Hepatocyte (in vitro differentiated cells): ENCODE data around the gene ASB8. TPM values are rescaled to one million over a fixed set of nuclear protein-coding genes. Genes with fewer than 3 reads are reported as not detected.

Source experiments
- DNase-seq: peaks from one replicate; pipeline ENCODE4 v3.0.0-alpha.2; 2016; ENCODE audit warnings: low spot score
- H2AFZ ChIP-seq: fragments of 200-600 bp; sonication (generic); 2 replicates; pipeline ENCODE4 v1.6.0; 2016; ENCODE audit warnings: antibody characterized with exemption, mild to moderate bottlenecking
- H3K27ac ChIP-seq: fragments of 200-600 bp; sonication (generic); 2 replicates; pipeline ENCODE4 v1.5.1; 2016; ENCODE audit warnings: mild to moderate bottlenecking
- H3K27me3 ChIP-seq: fragments of 200-600 bp; sonication (generic); 2 replicates; pipeline ENCODE4 v1.6.1; 2016
- H3K36me3 ChIP-seq: fragments of 200-600 bp; sonication (generic); replicated peaks from 2 replicates; pipeline ENCODE4 v1.5.1; 2016; ENCODE audit warnings: low read depth; ENCODE audit not compliant: insufficient read depth
- H3K4me1 ChIP-seq: fragments of 200-600 bp; sonication (generic); 2 replicates; pipeline ENCODE4 v1.5.1; 2016; ENCODE audit warnings: mild to moderate bottlenecking, moderate library complexity; ENCODE audit not compliant: insufficient read depth
- H3K4me2 ChIP-seq: fragments of 200-600 bp; sonication (generic); 2 replicates; pipeline ENCODE4 v1.6.0; 2016
- H3K4me3 ChIP-seq: fragments of 200-600 bp; sonication (generic); 2 replicates; pipeline ENCODE4 v1.5.1; 2016; ENCODE audit warnings: mild to moderate bottlenecking
- H3K79me2 ChIP-seq: fragments of 200-600 bp; sonication (generic); 2 replicates; pipeline ENCODE4 v1.6.0; 2017; ENCODE audit warnings: mild to moderate bottlenecking
- H3K9me2 ChIP-seq: fragments of 200-600 bp; sonication (generic); replicated peaks from 2 replicates; pipeline ENCODE4 v1.6.0; 2017; ENCODE audit warnings: mild to moderate bottlenecking; ENCODE audit not compliant: insufficient read depth
- H3K9me3 ChIP-seq: fragments of 200-600 bp; sonication (generic); 2 replicates; pipeline ENCODE4 v1.5.1; 2016; ENCODE audit warnings: low read depth, mild to moderate bottlenecking
- H4K20me1 ChIP-seq: fragments of 200-600 bp; sonication (generic); 2 replicates; pipeline ENCODE4 v1.6.0; 2016; ENCODE audit warnings: mild to moderate bottlenecking; ENCODE audit not compliant: insufficient read depth, poor library complexity, severe bottlenecking
- EZH2 ChIP-seq: fragments of 200-600 bp; sonication (generic); IDR thresholded peaks from 2 replicates; pipeline ENCODE4 v1.6.1; 2016; ENCODE audit warnings: antibody characterized with exemption, mild to moderate bottlenecking, borderline replicate concordance
- EZH2phosphoT487 ChIP-seq: fragments of 200-600 bp; sonication (generic); IDR thresholded peaks from one replicate; pipeline ENCODE4 v1.6.1; 2018; ENCODE audit warnings: antibody characterized with exemption, mild to moderate bottlenecking, low read depth, moderate library complexity; ENCODE audit not compliant: unreplicated experiment, severe bottlenecking
- WGBS: methylation state at CpG from one replicate; pipeline ENCODE4 v1.1.6; 2016; ENCODE audit warnings: low lambda C conversion rate; ENCODE audit errors: missing lambda C conversion rate; 5-methylcytosine and 5-hydroxymethylcytosine counted together
- polyA plus RNA-seq: library from polyadenylated mRNA; unstranded; fragments of >200 nt; fragmentation: Nextera tagmentation; extraction: Ambion mirVana; gene quantifications from 2 replicates; pipeline ENCODE4 v1.2.1, GENCODE V29; 2016
- total RNA-seq: library from RNA; depleted of rRNA; stranded (reverse); fragments of >200 nt; gene quantifications from 2 replicates; pipeline ENCODE4 v1.2.3, GENCODE V29; 2014
- TF ChIP-seq, protein P1 (sequence below): fragments of 200-600 bp; sonication (generic); IDR thresholded peaks from 2 replicates; pipeline ENCODE4 v1.5.1; 2016; ENCODE audit warnings: antibody characterized with exemption, mild to moderate bottlenecking; ENCODE audit not compliant: poor library complexity

Gene ASB8, protein sequence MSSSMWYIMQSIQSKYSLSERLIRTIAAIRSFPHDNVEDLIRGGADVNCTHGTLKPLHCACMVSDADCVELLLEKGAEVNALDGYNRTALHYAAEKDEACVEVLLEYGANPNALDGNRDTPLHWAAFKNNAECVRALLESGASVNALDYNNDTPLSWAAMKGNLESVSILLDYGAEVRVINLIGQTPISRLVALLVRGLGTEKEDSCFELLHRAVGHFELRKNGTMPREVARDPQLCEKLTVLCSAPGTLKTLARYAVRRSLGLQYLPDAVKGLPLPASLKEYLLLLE
- total RNA-seq (22.4 and 27.2 TPM in 2 replicates), polyA plus RNA-seq (24.8 and 29.0 TPM in 2 replicates)

DNA sequence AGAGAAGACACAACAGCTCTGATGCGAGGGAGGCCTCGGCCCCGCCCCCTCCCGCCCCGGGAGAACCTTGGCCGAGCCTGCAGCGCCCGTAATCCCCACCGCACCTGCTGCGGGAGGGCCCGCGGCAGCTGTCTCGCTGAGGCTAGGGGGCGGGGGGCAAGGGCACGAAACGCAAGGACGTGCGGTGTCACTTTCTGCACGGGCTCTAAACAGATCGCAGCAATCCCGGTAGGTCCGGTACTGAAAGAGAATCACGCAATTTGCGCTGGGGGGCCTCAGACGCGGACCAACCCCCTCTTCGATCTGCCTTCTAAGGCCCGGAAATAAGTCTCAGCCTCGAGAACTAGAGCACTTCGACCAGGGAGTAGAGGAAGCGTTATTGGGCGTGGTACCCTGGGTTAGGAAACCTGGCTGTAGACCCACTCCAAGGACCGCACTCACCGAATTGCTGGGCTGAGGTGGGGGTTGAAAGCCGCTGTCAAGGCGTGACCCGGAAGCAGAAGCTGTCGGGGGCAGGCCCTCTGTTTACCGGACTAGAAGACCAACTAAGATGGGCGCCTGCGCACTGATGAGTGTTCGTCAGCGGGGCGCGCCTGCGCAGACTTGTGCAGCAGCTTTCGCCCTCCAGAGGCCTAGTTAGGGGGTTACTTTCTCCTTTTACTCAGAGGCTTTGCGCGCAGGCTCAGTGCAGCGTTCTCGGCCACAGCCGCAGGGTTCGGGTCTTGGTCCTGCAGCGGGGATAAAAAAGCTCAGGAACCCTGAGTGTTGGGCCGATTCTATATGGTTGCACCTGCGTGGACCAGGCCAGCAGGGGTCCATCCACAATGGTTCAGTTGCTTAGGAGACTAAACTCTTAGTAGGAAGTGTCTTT is at the start of gene ASB8:
TSS of gene ASB8 (minus strand) at position 498 of the 871 bp plus-strand sequence. CDS start 4,019 bp downstream, outside the sequence.
- peaks cover 6% of the 10 kb centered on the region for H3K4me1 ChIP-seq
- H3K9me3 ChIP-seq: no peaks in the 10 kb centered on the region
- H3K9me2 ChIP-seq: no peaks in the 10 kb centered on the region
- peak; percentile 99 for DNase-seq
- no peaks in the 10 kb centered on the region for H3K36me3 ChIP-seq
- peak within 1 kb of the TSS; percentile 85 for H2AFZ ChIP-seq
- H3K4me2 ChIP-seq: peak within 1 kb of the TSS; percentile 95
- WGBS: under 1% methylated on average over 55 of the region's 56 CpGs
- peak within 1 kb of the TSS; percentile 78 for H3K27ac ChIP-seq
- no peaks in the 10 kb centered on the region for H4K20me1 ChIP-seq
- H3K4me3 ChIP-seq: peak within 1 kb of the TSS; percentile 58
- H3K79me2 ChIP-seq: peaks cover 34% of the 10 kb centered on the region
- H3K27me3 ChIP-seq: no peaks in the 10 kb centered on the region
- TF ChIP-seq, protein P1, sequence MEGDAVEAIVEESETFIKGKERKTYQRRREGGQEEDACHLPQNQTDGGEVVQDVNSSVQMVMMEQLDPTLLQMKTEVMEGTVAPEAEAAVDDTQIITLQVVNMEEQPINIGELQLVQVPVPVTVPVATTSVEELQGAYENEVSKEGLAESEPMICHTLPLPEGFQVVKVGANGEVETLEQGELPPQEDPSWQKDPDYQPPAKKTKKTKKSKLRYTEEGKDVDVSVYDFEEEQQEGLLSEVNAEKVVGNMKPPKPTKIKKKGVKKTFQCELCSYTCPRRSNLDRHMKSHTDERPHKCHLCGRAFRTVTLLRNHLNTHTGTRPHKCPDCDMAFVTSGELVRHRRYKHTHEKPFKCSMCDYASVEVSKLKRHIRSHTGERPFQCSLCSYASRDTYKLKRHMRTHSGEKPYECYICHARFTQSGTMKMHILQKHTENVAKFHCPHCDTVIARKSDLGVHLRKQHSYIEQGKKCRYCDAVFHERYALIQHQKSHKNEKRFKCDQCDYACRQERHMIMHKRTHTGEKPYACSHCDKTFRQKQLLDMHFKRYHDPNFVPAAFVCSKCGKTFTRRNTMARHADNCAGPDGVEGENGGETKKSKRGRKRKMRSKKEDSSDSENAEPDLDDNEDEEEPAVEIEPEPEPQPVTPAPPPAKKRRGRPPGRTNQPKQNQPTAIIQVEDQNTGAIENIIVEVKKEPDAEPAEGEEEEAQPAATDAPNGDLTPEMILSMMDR: peak; percentile 39
- TF ChIP-seq EZH2: no peak

DNA sequence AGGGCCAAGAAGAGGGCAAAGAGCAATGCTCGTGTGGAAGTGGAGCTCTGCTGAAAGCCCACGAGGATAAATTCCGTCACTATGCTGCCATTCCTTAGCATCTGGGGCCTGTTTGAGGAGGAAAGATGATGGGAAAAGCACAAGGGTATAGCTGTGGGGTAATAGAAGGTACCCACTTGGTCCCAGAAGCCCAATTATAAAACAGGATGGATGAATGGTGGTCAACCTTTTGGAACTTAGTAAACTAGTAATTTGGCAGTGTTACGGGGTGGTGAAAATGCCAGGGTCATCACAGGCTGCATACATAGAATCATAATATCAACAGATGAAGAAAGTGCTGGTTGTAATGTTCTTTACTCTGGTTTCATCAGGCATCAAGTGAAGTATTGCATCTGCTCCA is 45.9 kb upstream of the ASB8 start, which contains the start of gene OR10AD1:
TSS of gene OR10AD1 (minus strand) at position 101 of the 400 bp plus-strand sequence. CDS start at position 101, 0 bp downstream.
- Histone ChIP-seq H3K4me2 (no peak within 1 kb of the TSS), H3K4me1 (peaks cover 23% of the 10 kb centered on the region), H2AFZ (no peak within 1 kb of the TSS), H3K36me3 (no peaks in the 10 kb centered on the region), H3K9me2 (no peaks in the 10 kb centered on the region), H3K4me3 (no peak within 1 kb of the TSS), H3K27me3 (no peaks in the 10 kb centered on the region), H3K79me2 (no peaks in the 10 kb centered on the region), H4K20me1 (no peaks in the 10 kb centered on the region), H3K9me3 (no peaks in the 10 kb centered on the region), H3K27ac (no peak within 1 kb of the TSS)
- no peak for DNase-seq
- no peak for TF ChIP-seq EZH2phosphoT487
- 91% methylated on average over 4 of the region's 4 CpGs for WGBS

DNA sequence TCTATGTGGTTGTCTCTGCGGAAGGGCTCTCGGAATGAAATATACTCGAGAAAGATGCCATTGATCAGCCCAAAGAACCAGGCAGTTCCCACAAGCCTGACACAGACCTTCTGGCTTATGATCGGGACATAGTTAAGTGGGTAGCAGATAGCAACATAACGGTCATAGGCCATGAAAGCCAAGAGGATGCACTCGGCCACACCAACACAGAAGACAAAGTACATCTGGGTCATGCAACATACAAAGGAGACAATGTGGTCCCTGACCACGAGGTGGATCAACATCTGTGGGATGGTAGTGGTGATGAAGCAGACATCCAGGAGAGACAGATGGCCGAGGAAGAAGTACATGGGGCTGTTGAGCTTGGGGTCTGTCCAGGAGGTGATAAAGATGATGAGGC is 45.5 kb upstream of the ASB8 start:
- Histone ChIP-seq H3K4me3 (no peak overlapping the region), H3K27me3 (no peaks in the 10 kb centered on the region), H3K9me2 (no peaks in the 10 kb centered on the region), H3K4me2 (no peak overlapping the region), H3K9me3 (no peaks in the 10 kb centered on the region), H4K20me1 (no peaks in the 10 kb centered on the region), H3K36me3 (no peaks in the 10 kb centered on the region), H3K27ac (no peak overlapping the region), H3K4me1 (peaks cover 23% of the 10 kb centered on the region), H2AFZ (no peak overlapping the region), H3K79me2 (no peaks in the 10 kb centered on the region)
- WGBS: 92% methylated on average over 8 of the region's 8 CpGs
- DNase-seq: no peak
- TF ChIP-seq EZH2phosphoT487: no peak
- TF ChIP-seq, protein P1: no peak
- TF ChIP-seq EZH2: no peak

DNA sequence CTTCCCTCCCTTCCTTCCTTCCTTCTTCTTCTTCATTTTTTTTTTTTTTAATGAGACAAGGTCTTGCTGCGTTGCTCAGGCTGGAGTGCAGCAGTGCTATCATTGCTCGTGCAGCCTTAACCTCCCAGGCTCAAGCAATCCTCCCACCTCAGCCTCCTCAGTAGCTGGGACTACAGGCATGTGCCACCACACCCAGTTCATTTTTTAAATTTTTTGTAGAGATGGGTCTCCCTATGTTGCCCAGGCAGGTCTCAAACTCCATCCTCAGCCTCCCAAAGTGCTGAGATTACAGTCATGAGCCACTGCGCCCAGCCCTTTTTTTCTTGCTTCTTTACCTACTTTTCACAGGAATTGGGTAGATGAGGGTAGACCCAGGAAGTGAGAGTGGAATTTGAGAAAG is 44.2 kb upstream of the ASB8 start:
- Histone ChIP-seq H3K79me2 (no peaks in the 10 kb centered on the region), H3K36me3 (no peaks in the 10 kb centered on the region), H2AFZ (no peak overlapping the region), H3K27ac (no peak overlapping the region), H3K4me3 (no peak overlapping the region), H3K4me2 (no peak overlapping the region), H3K9me2 (no peaks in the 10 kb centered on the region), H3K9me3 (no peaks in the 10 kb centered on the region), H4K20me1 (no peaks in the 10 kb centered on the region), H3K27me3 (no peaks in the 10 kb centered on the region), H3K4me1 (peaks cover 28% of the 10 kb centered on the region)
- no peak for TF ChIP-seq EZH2
- TF ChIP-seq, protein P1: no peak
- no peak for DNase-seq
- 92% methylated on average over 3 of the region's 3 CpGs for WGBS
